HG03060 (cell line): ENCODE results near the gene TTLL11.

Source experiments
- ATAC-seq: cut with Tn5 transposase; IDR thresholded peaks from one replicate; pipeline ENCODE4 v1.9.1; 2021; ENCODE audit warnings: low read depth, moderate number of reproducible peaks; ENCODE audit not compliant: unreplicated experiment

TTLL11 gene

GRCh38 chr9:122092611-122093506, at the start of gene TTLL11:
TTLL11 (minus strand) TSS chr9:122093308; CDS start chr9:122093148, 160 bp downstream.
- ATAC-seq: peak; percentile 70

- ATAC-seq: no peak
Measured at GRCh38 chr9:122141671-122142070, 48.6 kb upstream of the TTLL11 start.

GRCh38 chr9:122140368-122141193, 47.5 kb upstream of the TTLL11 start:
- no peak for ATAC-seq

GRCh38 chr9:122138560-122139268, 45.6 kb upstream of the TTLL11 start:
- no peak for ATAC-seq

GRCh38 chr9:122135529-122135859, 42.4 kb upstream of the TTLL11 start:
- ATAC-seq: no peak

GRCh38 chr9:122134822-122135528, 41.9 kb upstream of the TTLL11 start:
- ATAC-seq: no peak

GRCh38 chr9:122133984-122134535, 41.0 kb upstream of the TTLL11 start:
- ATAC-seq: no peak

GRCh38 chr9:122133263-122133983, 40.3 kb upstream of the TTLL11 start:
- ATAC-seq: no peak

- no peak for ATAC-seq
Measured at GRCh38 chr9:122132539-122132938, 39.4 kb upstream of the TTLL11 start.

GRCh38 chr9:122131401-122132001, 38.4 kb upstream of the TTLL11 start:
- ATAC-seq: no peak

- ATAC-seq: no peak
Measured at GRCh38 chr9:122130837-122131236, 37.7 kb upstream of the TTLL11 start.

GRCh38 chr9:122129969-122130368, 36.9 kb upstream of the TTLL11 start:
- no peak for ATAC-seq

- no peak for ATAC-seq
Measured at GRCh38 chr9:122128969-122129343, 35.8 kb upstream of the TTLL11 start.

- no peak for ATAC-seq
Measured at GRCh38 chr9:122128007-122128968, 35.2 kb upstream of the TTLL11 start.

GRCh38 chr9:122127396-122127798, 34.3 kb upstream of the TTLL11 start:
- ATAC-seq: no peak

GRCh38 chr9:122126331-122127261, 33.5 kb upstream of the TTLL11 start:
- no peak for ATAC-seq
